Neural cell (in vitro differentiated cells): Measurements from ENCODE around the gene TRNAU1AP. TPM values are rescaled to one million over a fixed set of nuclear protein-coding genes. Genes with fewer than 3 reads are reported as not detected.
"Not testable (repeated sequence)": the region's sequence is repeated elsewhere in the genome, so short reads cannot be mapped to it uniquely, and the experiment has no call there.

Experiments
- H2AFZ ChIP-seq: fragments of 200-600, 300-800 bp; sonication (generic), shearing (Covaris generic); 2 replicates; pipeline ENCODE4 v1.6.0; 2014; ENCODE audit warnings: low read depth, mild to moderate bottlenecking, antibody characterized with exemption, low read length, moderate library complexity
- H3F3A ChIP-seq: fragments of 200-600 bp; shearing (Covaris generic); 2 replicates; pipeline ENCODE4 v1.6.1; 2016; ENCODE audit warnings: mild to moderate bottlenecking, moderate library complexity, mixed read lengths, antibody characterized with exemption, low read length; ENCODE audit not compliant: insufficient read depth, poor library complexity, severe bottlenecking
- H3K27ac ChIP-seq: fragments of 200-600, 300-800 bp; sonication (generic), shearing (Covaris generic); 2 replicates; pipeline ENCODE4 v1.5.1; 2014; ENCODE audit warnings: mild to moderate bottlenecking, low read length, moderate library complexity
- H3K27me3 ChIP-seq: fragments of 300-800, 200-600 bp; sonication (generic), shearing (Covaris generic); 2 replicates; pipeline ENCODE4 v1.6.0; 2014; ENCODE audit warnings: mild to moderate bottlenecking, low read depth, low read length, moderate library complexity; ENCODE audit not compliant: insufficient read depth
- H3K36me3 ChIP-seq: fragments of 300-800, 200-600 bp; sonication (generic), shearing (Covaris generic); 2 replicates; pipeline ENCODE4 v1.5.1; 2014; ENCODE audit warnings: mild to moderate bottlenecking, antibody characterized with exemption, low read length, moderate library complexity; ENCODE audit not compliant: insufficient read depth
- H3K4me2 ChIP-seq: fragments of 300-800, 200-600 bp; sonication (generic), shearing (Covaris generic); 2 replicates; pipeline ENCODE4 v1.6.0; 2014; ENCODE audit warnings: mild to moderate bottlenecking, low read length
- H3K4me3 ChIP-seq: fragments of 300-800, 200-600 bp; sonication (generic), shearing (Covaris generic); 2 replicates; pipeline ENCODE4 v1.5.1; 2014; ENCODE audit warnings: mild to moderate bottlenecking, low read length, moderate library complexity
- H3K79me2 ChIP-seq: fragments of 200-600 bp; shearing (Covaris generic); replicated peaks from 2 replicates; pipeline ENCODE4 v1.6.0; 2014; ENCODE audit warnings: mild to moderate bottlenecking, low read length, moderate library complexity; ENCODE audit not compliant: insufficient read depth
- H3K9ac ChIP-seq: fragments of 300-800, 200-600 bp; sonication (generic), shearing (Covaris generic); 2 replicates; pipeline ENCODE4 v1.6.1; 2016; ENCODE audit warnings: mild to moderate bottlenecking, low read length, mixed read lengths
- H3K9me2 ChIP-seq: fragments of 200-600 bp; shearing (Covaris generic); 2 replicates; pipeline ENCODE4 v1.6.1; 2016; ENCODE audit warnings: mild to moderate bottlenecking, low read length, mixed read lengths; ENCODE audit not compliant: insufficient read depth
- H3K9me3 ChIP-seq: fragments of 200-600, 300-800 bp; sonication (generic), shearing (Covaris generic); 2 replicates; pipeline ENCODE4 v1.6.1; 2016; ENCODE audit warnings: mild to moderate bottlenecking, mixed run types, low read length, moderate library complexity, mixed read lengths
- H4K20me1 ChIP-seq: fragments of 200-600 bp; shearing (Covaris generic); 2 replicates; pipeline ENCODE4 v1.6.1; 2016; ENCODE audit warnings: mild to moderate bottlenecking, mixed run types; ENCODE audit not compliant: insufficient read depth
- CTCF ChIP-seq: fragments of 450-650 bp; IDR thresholded peaks from 2 replicates; pipeline ENCODE4 v1.5.1; 2014; ENCODE audit warnings: antibody characterized with exemption, mild to moderate bottlenecking, moderate library complexity; ENCODE audit not compliant: poor library complexity, severe bottlenecking
- EP300 ChIP-seq: fragments of 450-650 bp; conservative IDR thresholded peaks from 2 replicates; pipeline ENCODE4 v1.6.1; 2014; ENCODE audit warnings: antibody characterized with exemption, mild to moderate bottlenecking, moderate library complexity; ENCODE audit not compliant: poor library complexity, severe bottlenecking
- EZH2 ChIP-seq: fragments of 200-600, 300-800 bp; shearing (Covaris generic), sonication (generic); IDR thresholded peaks from 2 replicates; pipeline ENCODE4 v1.6.1; 2014; ENCODE audit warnings: antibody characterized with exemption, low read length, borderline replicate concordance, mild to moderate bottlenecking; ENCODE audit not compliant: insufficient read depth, poor library complexity, severe bottlenecking
- MXI1 ChIP-seq: fragments of 450-650 bp; conservative IDR thresholded peaks from 2 replicates; pipeline ENCODE4 v1.6.1; 2014; ENCODE audit warnings: antibody characterized with exemption, mild to moderate bottlenecking; ENCODE audit not compliant: poor library complexity, severe bottlenecking
- POLR2AphosphoS5 ChIP-seq: IDR thresholded peaks from 2 replicates; pipeline ENCODE4 v1.6.1; 2012
- RAD21 ChIP-seq: fragments of 450-650 bp; conservative IDR thresholded peaks from 2 replicates; pipeline ENCODE4 v1.6.1; 2014; ENCODE audit warnings: antibody characterized with exemption, mild to moderate bottlenecking, moderate library complexity
- REST ChIP-seq: IDR thresholded peaks from 2 replicates; pipeline ENCODE4 v1.6.1; 2012; ENCODE audit warnings: borderline replicate concordance
- SMC3 ChIP-seq: fragments of 450-650 bp; conservative IDR thresholded peaks from 2 replicates; pipeline ENCODE4 v1.6.1; 2014; ENCODE audit warnings: antibody characterized with exemption, mild to moderate bottlenecking, moderate library complexity; ENCODE audit not compliant: poor library complexity
- TAF1 ChIP-seq: IDR thresholded peaks from 2 replicates; pipeline ENCODE4 v1.6.1; 2012; ENCODE audit warnings: low read depth
- polyA plus RNA-seq: library from polyadenylated mRNA; depleted of rRNA; stranded (reverse); fragments of >200 nt; gene quantifications from 2 replicates; pipeline ENCODE4 v1.2.3, GENCODE V29; 2014

TRNAU1AP gene
- polyA plus RNA-seq, 1 donor from 2014 or later: 91.6 TPM

GRCh38 chr1:28591708-28592320 is 38.9 kb downstream of the TRNAU1AP start, which contains the start of gene RAB42:
Gene RAB42 (plus strand): TSS chr1:28592265. CDS start chr1:28592512, 247 bp downstream.
- no peak within 1 kb of the TSS for H3K4me2 ChIP-seq
- no peak for TF ChIP-seq REST
- TF ChIP-seq EP300: no peak
- no peak for TF ChIP-seq TAF1
- TF ChIP-seq MXI1: no peak
- TF ChIP-seq RAD21: no peak
- TF ChIP-seq POLR2AphosphoS5: no peak
- no peak for TF ChIP-seq SMC3
- H3K9ac ChIP-seq: no peak within 1 kb of the TSS
- H3K9me2 ChIP-seq: no peaks in the 10 kb centered on the region
- H2AFZ ChIP-seq: no peak within 1 kb of the TSS
- H3F3A ChIP-seq: no peaks in the 10 kb centered on the region
- no peaks in the 10 kb centered on the region for H3K9me3 ChIP-seq
- H3K27me3 ChIP-seq: peaks cover 5% of the 10 kb centered on the region
- no peaks in the 10 kb centered on the region for H3K79me2 ChIP-seq
- no peak within 1 kb of the TSS for H3K27ac ChIP-seq
- peak within 1 kb of the TSS; percentile 52 for H3K4me3 ChIP-seq
- no peaks in the 10 kb centered on the region for H3K36me3 ChIP-seq
- no peaks in the 10 kb centered on the region for H4K20me1 ChIP-seq

- H3K79me2 ChIP-seq: no peaks in the 10 kb centered on the region
- no peak overlapping the region for H3K4me2 ChIP-seq
- no peaks in the 10 kb centered on the region for H4K20me1 ChIP-seq
- no peak overlapping the region for H2AFZ ChIP-seq
- no peak for TF ChIP-seq SMC3
- no peak for TF ChIP-seq CTCF
- no peak for TF ChIP-seq EP300
- no peak for TF ChIP-seq POLR2AphosphoS5
- no peak for TF ChIP-seq EZH2
- no peak for TF ChIP-seq MXI1
- no peak for TF ChIP-seq RAD21
- TF ChIP-seq REST: no peak
- TF ChIP-seq TAF1: no peak
- no peaks in the 10 kb centered on the region for H3K9me2 ChIP-seq
- no peak overlapping the region for H3K9ac ChIP-seq
- peaks cover 5% of the 10 kb centered on the region for H3K27me3 ChIP-seq
- H3K27ac ChIP-seq: no peak overlapping the region
- H3K9me3 ChIP-seq: no peaks in the 10 kb centered on the region
- H3F3A ChIP-seq: no peaks in the 10 kb centered on the region
- H3K36me3 ChIP-seq: no peaks in the 10 kb centered on the region
- H3K4me3 ChIP-seq: peak overlapping the region; percentile 52
Observed at GRCh38 chr1:28592321-28593071, 39.6 kb downstream of the TRNAU1AP start.

- not testable (repeated sequence) for H3K36me3 ChIP-seq, H3K9me3 ChIP-seq, H3K79me2 ChIP-seq, H3K4me3 ChIP-seq, H2AFZ ChIP-seq, H3K27me3 ChIP-seq, H3K9me2 ChIP-seq, H3K9ac ChIP-seq, H3F3A ChIP-seq, H4K20me1 ChIP-seq, H3K4me2 ChIP-seq, H3K27ac ChIP-seq
Observed at GRCh38 chr1:28593988-28594356, 41.1 kb downstream of the TRNAU1AP start.
